ENCODE data around the gene FAM163A.

Gene FAM163A

GRCh38 chr1:179857009-179857408 is 113.9 kb downstream of the FAM163A start:
- TF ChIP-seq, protein P1, sequence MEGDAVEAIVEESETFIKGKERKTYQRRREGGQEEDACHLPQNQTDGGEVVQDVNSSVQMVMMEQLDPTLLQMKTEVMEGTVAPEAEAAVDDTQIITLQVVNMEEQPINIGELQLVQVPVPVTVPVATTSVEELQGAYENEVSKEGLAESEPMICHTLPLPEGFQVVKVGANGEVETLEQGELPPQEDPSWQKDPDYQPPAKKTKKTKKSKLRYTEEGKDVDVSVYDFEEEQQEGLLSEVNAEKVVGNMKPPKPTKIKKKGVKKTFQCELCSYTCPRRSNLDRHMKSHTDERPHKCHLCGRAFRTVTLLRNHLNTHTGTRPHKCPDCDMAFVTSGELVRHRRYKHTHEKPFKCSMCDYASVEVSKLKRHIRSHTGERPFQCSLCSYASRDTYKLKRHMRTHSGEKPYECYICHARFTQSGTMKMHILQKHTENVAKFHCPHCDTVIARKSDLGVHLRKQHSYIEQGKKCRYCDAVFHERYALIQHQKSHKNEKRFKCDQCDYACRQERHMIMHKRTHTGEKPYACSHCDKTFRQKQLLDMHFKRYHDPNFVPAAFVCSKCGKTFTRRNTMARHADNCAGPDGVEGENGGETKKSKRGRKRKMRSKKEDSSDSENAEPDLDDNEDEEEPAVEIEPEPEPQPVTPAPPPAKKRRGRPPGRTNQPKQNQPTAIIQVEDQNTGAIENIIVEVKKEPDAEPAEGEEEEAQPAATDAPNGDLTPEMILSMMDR (IDR thresholded peaks at IDR 0.05; ENCODE audit: control extremely low read depth, extremely low read depth, low read depth, missing control alignments): no peak
- ChIA-PET CTCF (no interaction called here), POLR2A (no interaction called here)
- DNase-seq (ENCODE audit: extremely low spot score): no peak

DNA sequence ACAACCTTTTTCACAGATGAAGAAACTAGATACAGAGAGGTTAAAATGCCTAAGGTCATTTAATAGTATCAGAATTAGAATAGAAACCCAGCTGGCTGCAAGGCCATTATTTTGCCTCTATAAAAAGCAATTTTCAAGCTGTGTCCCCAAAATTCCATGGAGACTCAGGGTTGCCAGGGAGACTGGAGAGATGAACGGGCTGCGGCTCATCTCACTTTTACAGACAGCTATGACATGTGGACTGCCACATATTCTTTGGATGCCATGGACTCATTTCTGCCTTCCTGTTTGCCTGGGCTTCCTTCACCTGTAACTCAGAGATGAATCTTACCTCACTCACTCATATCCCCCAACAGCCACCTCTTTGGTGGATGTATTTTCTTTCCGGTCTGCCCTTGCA is 117.6 kb downstream of the FAM163A start:
- no peak for DNase-seq (ENCODE audit: extremely low spot score)
- TF ChIP-seq, protein P1 (IDR thresholded peaks at IDR 0.05; ENCODE audit: control extremely low read depth, extremely low read depth, low read depth, missing control alignments): no peak
- CTCF ChIA-PET: interaction anchor here (0.7 to 1.7 kb wide), 5 partner anchors 12 to 319 kb away, joined by 3 to 11 read pairs (median 3); no protein-coding TSS in a partner anchor
- POLR2A ChIA-PET: no interaction called here

DNA sequence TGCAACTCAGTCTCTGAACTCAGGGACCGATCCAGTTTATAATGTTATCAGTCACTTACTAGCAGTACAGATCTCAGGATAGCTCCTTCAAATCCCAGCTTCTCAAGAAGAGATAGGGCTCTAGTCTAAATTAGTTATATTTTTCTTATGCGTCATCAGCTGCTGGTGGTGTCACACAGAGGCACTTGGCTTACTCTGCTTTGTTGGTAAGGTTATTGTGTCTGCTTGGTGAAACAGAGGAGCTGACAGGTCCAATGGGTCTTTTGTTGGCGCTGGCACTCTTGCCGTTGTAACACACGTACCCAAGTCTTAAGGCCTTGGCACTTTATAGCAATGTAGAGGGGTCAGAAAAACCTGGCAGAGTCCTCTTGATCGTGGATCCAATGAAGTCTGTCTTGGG is 122.3 kb downstream of the FAM163A start:
- POLR2A ChIA-PET: no interaction called here
- CTCF ChIA-PET: interaction anchor here (1.0 to 9.1 kb wide), 7 partner anchors 13 to 313 kb away, joined by 3 to 163 read pairs (median 9); partner anchors contain the start of gene TOR1AIP2
- no peak for DNase-seq (ENCODE audit: extremely low spot score)
- TF ChIP-seq, protein P1 (IDR thresholded peaks at IDR 0.05; ENCODE audit: control extremely low read depth, extremely low read depth, low read depth, missing control alignments): no peak
